NCI-H524 (cell line): Measurements from ENCODE around the gene ANKRD65.

Experiments used
- DNase-seq, 2 experiments: peaks; one replicate each; lab custom pipeline; 2025; lab: John Stamatoyannopoulos, UW

Gene ANKRD65

DNA sequence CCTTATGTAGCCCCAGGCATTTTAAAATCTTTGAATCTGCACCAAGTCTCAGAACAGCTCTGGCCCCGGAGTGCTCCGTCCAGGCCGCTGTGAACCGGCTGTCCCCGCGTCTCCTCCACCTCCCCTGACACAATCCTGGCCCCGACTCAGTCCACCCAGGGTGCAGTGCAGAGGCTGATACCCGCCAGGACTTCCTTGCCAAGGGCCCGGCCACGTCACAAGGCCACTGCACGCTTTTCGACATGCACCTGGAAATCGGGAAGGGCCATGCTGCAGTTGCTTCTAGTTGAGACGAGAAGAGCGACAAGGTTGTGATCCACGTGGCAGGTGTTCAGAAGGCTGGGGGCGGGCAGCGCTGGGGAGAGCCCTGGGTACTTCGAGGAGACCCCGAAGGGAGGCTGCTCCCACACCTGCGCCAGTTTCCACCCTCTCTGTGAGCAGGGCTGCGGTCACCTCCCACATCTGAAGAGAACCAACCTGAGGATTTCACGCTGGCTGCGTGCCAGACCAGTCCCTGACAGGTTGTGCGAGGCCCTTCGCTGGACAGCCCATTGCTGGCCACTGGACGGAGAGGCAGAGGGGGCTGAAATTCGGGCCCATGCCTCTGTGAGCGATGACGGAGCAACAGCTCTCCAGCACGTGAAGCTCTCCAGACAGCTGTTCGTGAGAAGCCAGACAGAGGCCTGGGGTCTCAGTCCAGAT lies 21.1 kb upstream of the ANKRD65 start:
- DNase-seq = no peak

DNA sequence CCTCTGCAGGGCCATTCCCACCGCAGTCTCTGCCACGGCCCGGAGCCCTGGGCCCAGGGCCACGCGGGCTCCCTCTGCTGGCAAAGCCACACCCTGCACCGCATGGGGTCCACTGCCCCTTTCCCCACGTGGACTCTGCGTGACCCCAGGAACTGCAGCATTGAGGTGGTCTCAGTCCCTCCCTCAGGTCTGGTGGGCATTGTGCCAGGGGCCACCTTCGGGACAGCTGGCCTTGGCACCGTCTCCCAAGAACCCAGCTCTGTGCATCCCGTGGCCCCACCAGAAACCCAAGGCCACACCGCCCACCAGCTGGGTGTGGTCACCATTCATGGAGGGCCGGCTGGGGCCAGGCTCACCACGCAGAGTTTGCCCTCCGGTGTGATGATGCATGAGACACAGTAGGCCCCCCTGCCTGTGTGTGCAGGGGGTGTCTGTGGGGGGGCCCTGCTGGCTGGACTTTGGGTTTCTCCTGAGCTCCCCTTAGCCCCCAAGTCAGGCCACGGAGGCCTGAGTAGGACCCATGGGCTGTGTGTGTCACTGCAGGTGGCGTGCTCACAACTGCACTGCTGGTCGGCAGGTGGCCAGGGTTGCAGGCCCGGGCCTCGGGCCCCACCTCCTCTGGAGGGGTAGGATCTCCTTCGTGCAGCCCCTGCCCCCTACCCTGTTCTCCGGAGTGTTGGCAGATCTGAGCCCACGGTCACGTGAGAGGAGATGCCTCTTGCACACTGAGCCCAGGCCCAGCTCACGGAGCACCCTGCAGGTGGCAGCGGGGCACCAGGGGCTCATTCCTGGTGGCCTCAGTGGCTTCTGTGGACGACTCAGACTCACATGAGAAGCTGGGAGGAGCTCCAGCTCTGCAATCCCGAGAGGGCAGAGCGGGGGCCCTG lies 20.2 kb upstream of the ANKRD65 start:
- DNase-seq = peak in 1 of 2 experiments; percentile 50

DNA sequence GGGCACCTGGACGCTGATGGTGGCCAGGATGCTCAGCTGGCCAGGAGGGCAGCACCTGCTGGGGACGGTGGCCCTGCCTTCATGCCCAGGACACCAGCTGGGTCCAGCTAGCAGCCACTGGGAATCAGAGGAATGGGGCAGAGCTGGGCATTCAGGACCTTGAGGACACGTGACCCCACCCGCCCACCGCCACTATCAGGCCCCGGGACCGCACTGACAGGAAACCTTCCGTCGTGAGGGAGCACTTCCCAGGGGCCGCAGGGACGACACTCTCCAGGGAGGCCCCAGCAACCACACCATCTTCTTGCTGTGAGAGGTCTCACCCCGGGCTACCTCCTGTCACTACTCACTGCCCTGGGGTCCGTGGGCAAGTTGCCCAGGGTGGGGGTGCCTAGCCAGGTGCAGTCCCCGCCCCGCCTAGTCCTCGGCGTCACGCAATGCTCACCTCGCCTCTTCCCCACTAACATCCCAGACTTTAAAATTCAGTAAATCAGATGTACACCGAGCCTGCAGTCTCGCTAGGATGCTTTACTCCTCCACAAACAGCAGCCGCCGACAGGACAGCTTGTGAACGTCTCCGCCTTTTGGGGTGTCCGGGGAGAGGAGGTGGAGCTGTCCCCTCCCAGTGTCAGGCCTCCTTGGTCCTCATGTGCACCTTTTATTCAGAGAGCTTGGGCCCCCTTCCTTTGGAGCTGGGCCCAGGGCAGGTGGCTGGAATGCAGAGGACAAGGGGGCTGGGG lies 19.4 kb upstream of the ANKRD65 start:
- no peak for DNase-seq

DNA sequence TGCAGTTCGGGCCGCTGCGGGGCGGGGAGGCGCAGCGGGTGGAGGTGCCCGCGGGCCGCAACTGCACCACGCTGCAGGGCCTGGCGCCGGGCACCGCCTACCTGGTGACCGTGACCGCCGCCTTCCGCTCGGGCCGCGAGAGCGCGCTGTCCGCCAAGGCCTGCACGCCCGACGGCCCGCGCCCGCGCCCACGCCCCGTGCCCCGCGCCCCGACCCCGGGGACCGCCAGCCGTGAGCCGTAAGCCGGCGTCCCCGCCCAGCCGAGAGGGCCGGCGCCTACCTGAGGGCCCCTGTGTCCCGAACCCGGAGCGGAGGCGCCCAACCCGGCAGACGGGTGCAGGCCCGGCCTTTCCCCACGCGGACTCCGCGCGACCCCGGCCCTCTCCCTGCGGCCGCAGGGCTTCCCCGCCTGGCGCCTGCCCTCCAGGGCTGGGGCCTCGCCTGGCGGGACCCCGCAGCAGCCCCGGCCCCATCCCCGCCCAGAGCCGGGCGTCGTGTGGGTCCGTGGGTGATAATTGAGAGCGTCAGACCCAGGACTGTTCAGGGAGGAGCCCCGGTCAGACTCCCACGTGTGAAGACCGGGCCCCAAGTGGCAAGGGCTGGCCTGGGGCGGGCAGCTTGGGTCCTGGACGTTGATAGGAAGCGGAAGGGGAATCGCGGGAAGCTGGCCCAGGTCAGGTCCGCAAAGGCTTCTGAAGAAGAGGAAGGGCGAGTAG lies 18.6 kb upstream of the ANKRD65 start:
- no peak for DNase-seq

DNA sequence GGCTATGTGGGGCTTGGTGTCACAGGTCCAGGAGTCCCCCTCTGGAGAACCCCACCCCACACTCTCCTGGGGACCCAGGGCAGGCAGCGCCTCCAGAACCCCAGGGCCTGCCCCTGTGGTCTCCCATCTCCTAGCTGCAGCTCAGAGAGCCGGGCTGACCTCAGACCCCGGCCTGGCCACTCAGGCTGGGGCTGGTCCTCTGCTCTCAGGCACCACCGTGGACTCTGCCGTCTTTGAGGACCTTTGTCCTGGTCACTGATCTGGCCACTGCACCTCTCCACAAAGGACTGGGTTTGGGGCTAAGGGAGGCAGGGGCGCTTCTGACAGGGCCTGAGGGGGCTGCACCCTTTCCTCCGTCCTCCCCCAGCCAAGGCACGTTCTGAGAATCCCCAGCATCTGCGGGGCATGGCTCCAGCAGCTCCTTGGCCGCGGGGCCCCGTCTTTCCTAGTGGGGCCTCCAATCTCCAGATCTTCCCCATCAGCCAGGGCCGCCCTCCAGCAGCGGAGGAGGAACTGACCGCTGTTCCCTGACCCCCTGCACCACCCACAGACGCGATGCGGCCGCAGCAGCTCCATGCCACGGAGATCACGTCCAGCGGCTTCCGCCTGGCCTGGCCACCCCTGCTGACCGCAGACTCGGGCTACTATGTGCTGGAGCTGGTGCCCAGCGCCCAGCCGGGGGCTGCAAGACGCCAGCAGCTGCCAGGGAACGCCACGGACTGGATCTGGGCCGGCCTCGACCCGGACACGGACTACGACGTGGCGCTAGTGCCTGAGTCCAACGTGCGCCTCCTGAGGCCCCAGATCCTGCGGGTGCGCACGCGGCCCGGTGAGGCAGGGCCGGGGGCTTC lies 17.7 kb upstream of the ANKRD65 start:
- DNase-seq = no peak

DNA sequence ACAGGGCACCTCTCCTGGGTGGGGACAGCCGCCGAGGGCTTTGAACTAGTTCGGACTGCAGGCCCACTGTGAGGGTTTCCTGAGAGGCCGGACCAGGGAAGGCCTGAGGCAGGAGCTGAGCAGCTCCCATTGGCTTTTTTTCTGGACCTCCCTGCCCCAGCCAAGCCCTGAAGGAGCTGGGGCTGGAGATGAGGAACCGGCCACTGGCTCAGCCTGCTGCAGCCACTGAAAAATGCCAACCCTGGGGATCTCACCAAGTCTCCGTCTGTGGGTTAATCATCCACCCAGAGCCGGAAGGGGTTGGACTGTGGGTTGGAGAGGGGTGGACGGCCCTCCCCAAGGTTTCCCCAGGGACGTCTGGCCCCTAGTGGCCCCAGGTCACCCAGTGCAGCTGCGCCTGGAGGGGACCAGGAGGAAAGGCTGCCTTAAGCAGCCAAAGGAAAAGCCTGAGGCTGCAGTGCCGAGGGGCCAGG lies 16.9 kb upstream of the ANKRD65 start:
- no peak for DNase-seq

DNA sequence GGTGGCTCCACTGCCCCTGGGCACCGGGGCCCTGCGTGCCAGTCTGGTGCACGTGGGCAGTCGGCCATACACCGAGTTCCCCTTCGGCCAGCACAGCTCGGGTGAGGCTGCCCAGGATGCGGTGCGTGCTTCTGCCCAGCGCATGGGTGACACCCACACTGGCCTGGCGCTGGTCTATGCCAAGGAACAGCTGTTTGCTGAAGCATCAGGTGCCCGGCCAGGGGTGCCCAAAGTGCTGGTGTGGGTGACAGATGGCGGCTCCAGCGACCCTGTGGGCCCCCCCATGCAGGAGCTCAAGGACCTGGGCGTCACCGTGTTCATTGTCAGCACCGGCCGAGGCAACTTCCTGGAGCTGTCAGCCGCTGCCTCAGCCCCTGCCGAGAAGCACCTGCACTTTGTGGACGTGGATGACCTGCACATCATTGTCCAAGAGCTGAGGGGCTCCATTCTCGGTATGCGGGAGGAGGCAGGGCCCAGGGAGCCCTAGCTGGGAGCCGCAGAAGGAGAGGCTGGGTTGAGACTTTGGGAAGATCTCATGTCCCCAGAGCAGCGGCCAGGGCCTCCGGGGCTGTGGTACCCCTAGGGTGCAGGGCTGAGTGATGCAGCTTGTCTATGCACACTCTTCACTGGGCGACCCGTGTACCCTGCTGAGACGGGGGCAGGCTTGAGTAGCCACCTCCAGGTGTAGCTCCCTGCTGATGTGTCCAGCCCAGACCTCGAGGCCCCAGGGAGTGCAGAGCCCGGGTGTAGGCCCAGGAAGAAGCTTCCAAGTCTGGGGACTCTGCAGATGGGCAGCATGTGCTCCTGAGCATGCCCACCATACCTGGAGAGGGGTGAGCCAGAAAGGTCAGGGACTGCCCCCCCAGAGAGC lies 16.2 kb upstream of the ANKRD65 start:
- peak; percentile 38 to 73 for DNase-seq

DNA sequence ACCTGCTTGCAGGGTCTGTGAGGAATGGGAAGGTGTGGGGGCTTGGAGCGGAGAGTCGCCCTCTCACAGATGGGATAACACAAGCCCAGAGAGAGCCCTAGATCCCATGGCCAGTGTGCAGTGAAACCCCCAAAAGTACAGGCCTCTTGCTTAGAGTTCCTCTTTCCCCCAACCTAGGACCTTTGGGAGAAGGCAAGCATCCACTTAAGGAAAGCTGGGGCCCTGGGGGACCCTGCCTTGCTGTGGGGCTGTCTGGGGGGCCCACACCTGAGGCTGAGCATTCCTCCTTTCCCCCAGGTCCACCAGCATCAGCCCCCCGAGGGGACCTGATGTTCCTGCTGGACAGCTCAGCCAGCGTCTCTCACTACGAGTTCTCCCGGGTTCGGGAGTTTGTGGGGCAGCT lies 15.6 kb upstream of the ANKRD65 start:
- DNase-seq = no peak

DNA sequence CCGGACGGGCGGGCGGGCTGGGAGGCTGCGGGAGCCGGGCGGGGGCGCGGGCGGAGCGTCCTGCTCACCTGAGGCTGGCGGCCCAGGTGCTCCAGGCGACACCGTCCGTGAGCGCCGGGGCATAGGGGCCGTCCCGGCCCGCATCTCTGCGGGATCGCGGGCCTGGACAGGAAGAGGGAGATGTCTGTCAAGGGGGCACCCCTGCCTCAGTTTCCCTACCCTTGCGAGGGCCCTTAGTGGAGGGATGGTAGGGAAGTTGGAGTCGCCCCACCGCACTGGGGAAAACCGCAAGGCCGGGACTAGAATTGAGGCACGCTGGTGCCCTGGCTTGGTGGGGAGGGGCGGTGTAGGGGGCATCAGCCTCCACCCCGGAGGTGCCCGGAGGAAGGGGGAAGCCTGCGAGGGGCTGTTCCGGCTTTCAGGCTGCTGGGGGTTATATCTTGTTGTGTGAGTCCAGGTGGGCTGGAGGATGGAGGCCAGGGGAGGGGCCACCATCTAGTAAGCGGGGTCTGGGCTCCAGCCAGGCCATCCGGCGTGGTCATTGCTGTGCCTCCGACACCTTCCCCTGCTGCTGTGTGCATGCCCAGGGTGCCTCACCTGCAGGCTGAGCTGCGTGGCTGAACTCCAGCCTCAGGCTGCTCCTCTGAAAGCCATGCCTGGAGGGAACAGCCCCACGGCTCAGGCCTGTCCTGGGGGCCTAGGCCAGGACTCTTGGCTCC lies 15.0 kb upstream of the ANKRD65 start:
- no peak for DNase-seq

DNA sequence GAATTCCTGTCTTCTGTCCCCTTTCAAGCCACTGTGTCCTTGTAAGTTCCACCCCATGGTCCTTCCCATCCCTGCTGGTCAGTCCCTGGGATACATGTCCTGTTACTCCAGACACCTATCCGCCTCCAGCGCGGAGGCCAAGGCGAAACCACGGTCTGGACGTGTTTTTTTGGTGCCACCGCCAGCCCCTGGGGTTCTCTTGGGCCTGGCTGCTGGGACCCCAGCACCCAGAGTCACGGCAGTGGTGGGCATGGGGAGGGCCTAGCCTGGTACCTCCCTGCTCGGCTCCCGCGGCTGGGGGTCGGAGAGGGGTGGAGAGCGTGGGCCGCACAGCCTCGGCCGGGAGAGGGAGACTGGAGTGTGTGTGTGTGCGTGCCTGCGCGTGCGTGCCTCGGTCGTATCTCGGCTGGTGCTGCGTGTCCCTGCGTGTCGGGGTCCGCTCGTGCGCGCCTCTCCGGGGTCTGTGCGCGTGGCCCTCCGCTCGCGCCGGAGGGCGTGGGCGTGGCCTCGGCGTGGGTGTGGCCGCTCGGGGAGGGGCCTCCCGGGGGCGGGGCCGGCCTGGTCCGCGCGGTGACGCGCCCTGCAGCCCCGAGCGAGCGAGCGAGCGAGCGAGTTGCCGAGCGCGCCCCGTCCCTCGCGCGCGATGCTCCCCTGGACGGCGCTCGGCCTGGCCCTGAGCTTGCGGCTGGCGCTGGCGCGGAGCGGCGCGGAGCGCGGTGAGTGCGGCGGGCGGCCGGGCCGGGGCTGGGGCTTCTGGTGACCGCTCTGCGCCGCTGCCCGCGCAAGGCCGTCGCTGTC lies 14.2 kb upstream of the ANKRD65 start, which contains the start of gene VWA1:
Gene VWA1 (plus strand): TSS at position 585 of the 798 bp plus-strand sequence. CDS start 59 bp downstream, at position 644.
- peak in 1 of 2 experiments; percentile 28 for DNase-seq

DNA sequence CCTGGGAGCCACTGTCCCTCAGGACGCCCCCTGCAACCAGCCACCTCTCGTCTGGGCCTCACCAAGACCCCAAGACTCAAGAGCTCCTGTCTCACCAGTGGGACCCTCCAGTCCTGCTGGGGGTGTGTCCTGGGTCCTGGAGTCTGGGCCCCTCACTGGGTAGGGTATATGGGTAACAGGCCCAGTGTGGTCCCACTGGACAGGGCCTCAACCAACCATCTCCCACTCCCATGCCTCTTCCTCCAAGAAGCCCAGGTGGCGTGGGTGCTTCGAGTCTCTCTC lies 13.7 kb upstream of the ANKRD65 start:
- no peak for DNase-seq

DNA sequence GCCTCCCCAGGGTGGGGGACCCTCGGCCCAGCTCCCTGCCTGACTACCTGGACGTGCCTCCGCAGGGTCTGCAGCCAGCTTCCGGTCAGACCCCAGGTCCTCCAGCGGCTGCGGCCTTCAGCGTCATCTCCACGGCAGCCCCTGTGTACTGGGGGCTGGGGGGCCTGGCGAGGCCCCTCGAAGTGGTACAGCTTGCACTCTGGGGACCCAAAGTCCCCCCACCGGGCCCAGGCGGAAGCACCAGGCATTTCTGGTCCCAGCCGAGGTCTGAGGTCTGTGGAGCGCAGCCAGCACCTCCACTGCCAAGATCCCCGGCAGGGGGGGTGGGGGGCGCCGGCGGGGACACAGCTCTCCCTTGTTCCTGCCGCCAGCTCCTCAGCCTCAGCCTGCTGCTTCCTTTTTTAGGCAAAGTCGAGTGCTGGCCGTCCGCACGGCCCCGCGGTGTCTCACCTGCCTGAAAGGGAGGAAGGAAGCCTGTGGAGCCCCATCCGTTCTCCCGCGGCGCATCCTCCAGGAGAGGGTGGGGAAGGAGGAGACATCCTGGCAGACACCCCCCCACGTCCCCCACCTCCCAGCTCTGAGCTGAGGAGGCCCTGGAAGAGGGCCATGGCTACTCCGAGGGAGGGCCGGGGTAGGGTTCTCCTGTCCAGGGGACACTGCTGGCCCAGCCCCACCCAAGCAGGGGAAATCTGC lies 13.2 kb upstream of the ANKRD65 start:
- no peak for DNase-seq

DNA sequence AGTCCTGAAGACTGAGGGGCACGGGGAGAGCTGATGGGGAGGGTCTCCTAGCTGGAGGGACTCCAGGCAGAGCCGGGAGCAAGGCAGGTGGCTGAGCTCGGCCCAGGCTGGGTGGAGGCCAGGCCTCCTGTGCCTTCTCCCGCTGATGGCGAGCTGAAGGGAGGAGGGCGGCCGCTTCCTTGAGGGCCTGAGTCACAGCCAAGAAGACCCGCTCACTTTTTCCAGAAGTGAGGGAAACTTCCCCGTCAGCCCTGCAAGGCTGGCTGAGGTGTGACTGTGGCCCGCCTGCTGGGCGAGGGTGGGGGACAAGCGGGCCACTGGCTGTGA lies 12.7 kb upstream of the ANKRD65 start:
- DNase-seq = peak in 1 of 2 experiments; percentile 20

DNA sequence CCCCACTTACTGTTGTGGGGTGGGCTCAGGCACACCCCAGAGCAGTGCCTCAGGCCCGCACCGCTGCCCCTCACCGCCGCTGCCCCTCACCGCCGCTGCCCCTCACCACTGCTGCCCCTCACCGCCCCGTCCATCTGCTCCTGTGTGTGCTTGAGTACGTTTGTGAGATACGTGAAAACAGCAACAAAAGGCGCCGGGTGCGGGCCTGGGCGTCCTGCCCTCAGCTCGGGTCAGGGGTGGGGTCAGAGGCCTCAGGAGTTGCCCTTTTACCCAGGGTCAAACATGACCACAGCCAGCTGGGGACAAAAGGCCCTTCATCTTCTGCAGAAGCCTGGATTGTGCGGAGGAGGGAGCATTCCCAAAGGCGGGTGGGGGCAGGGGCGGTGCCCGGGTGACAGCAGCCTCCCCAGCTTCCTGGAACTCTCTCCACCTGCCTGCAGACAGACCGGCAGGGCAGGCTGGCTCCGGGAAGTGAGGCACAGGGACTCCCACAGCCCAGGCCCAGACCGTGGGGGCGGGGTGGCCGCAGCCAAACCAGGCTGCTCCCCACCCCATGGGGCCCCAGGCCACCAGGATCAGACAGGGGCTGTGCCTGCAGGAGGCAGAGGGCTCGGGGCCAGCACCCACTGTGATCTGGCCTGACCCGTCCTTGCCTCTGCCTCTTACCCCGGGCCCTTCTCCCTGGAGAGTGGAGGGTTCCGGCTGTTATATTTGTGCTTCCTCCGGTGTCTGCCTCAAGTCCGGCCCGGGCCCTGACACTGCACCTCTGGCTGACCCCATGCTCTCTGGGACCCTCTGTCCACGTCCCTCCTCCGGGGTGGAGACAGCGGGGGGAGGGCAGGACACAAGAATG lies 12.1 kb upstream of the ANKRD65 start:
- peak; percentile 42 to 62 for DNase-seq

DNA sequence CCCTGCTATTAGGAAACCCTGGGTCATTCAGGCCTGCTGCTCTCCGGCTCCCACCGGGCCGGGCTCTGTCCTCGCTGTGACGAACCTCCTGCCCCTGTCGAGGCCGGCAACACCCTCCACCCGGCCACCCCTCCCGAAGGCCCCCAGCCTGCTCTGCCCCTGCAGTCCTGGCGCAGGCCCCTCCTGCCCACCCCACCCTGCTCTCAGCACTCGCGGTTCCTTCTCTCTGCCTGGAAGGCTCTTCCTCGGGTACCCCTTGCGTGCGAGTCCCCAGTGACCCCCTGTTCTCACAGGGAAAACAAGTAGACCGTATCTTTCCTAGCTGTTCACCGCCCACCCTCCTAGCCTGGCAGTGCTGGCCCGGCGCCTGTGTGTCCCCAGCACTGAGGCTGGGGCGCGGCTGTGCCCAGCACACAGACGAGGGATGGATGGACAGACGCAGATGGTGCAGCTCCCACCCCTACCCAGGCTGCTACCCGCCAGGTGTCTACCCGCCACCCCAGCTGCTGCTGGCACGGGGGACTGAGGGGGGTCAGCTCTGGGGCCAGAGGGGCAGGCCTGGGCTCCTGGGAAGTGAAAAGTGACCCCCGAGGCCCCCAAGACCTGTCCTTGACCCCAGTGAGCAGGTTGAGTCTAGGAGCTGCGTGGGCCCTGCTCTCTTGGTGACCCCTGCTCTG lies 11.3 kb upstream of the ANKRD65 start:
- DNase-seq = peak; percentile 79

DNA sequence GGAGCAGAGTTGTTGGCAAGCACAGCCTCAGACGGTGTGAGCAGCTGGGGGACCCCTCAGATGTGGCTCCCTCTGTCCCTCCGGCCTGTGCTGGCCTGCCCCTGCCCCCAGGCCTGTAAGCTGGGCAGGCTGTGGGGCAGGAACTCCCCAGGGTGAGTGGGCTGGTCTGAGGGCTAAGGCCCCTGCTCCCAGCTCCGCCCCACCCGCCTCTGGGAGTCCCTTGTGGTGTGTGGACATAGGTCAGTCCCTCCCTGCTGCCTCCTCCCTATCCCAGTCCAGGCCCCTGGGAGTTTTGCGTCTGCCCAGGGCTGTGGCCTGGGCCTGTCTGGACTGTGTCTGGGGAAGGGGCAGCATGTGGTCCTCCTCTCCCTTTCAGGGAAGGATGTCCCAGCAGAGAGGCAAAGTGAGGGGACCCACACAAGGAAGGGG lies 10.8 kb upstream of the ANKRD65 start:
- DNase-seq = peak in 1 of 2 experiments; percentile 30
